ENCODE results near the gene RLBP1. TPM values are rescaled to one million over a fixed set of nuclear protein-coding genes. Genes with fewer than 3 reads are reported as not detected.
"Not testable (repeated sequence)": the region's sequence is repeated elsewhere in the genome, so short reads cannot be mapped to it uniquely, and the experiment has no call there.

RLBP1 gene
- not detected for total RNA-seq

DNA sequence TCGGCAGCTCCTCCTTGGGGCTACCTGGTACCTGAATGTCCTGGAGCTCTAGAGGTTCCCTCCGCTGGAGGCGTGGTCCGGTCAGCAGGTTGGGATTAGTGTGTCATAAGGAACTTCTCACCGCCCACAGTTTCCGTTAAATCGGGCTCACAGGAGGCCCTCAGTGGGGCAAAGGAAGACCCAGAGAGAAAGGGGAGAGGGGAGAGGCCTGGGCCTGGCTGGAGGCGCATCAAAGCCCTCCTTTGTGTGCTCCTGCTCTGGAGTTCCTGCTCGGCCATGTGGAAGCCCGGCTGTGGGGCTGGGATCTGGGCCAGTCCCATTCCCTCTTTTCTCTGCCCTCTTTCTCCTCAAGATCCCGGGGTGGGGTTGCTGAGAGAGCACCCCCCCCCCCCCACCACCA lies at the start of gene RLBP1:
TSS of gene RLBP1 (minus strand) at position 37 of the 400 bp plus-strand sequence. CDS start 2,604 bp downstream, outside the sequence.
- intact Hi-C loops (cut with DNase I; ENCODE audit: low total_unique reads) (no loop called here), in situ Hi-C loops (cut with MboI; ENCODE audit: low sequenced_read_pairs in 4 of 4) (loop anchor here in 1 of 4 donors (25.0 kb wide), 1 partner anchor 216 kb away; no protein-coding TSS in a partner anchor)
- no peaks in the 10 kb centered on the region for H3K36me3 ChIP-seq
- H3K9me3 ChIP-seq = no peaks in the 10 kb centered on the region
- H3K4me3 ChIP-seq = no peak within 1 kb of the TSS
- no peak for DNase-seq
- TF ChIP-seq POLR2A (IDR thresholded peaks at IDR 0.05) = no peak
- TF ChIP-seq, protein P1, sequence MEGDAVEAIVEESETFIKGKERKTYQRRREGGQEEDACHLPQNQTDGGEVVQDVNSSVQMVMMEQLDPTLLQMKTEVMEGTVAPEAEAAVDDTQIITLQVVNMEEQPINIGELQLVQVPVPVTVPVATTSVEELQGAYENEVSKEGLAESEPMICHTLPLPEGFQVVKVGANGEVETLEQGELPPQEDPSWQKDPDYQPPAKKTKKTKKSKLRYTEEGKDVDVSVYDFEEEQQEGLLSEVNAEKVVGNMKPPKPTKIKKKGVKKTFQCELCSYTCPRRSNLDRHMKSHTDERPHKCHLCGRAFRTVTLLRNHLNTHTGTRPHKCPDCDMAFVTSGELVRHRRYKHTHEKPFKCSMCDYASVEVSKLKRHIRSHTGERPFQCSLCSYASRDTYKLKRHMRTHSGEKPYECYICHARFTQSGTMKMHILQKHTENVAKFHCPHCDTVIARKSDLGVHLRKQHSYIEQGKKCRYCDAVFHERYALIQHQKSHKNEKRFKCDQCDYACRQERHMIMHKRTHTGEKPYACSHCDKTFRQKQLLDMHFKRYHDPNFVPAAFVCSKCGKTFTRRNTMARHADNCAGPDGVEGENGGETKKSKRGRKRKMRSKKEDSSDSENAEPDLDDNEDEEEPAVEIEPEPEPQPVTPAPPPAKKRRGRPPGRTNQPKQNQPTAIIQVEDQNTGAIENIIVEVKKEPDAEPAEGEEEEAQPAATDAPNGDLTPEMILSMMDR (IDR thresholded peaks at IDR 0.05 in 4 of 5, conservative IDR thresholded peaks at IDR 0.05 in 1 of 5) = no peak
- no peaks in the 10 kb centered on the region for H3K4me1 ChIP-seq
- H3K27ac ChIP-seq = no peak within 1 kb of the TSS
- H3K27me3 ChIP-seq = no peaks in the 10 kb centered on the region
- no peak for ATAC-seq

DNA sequence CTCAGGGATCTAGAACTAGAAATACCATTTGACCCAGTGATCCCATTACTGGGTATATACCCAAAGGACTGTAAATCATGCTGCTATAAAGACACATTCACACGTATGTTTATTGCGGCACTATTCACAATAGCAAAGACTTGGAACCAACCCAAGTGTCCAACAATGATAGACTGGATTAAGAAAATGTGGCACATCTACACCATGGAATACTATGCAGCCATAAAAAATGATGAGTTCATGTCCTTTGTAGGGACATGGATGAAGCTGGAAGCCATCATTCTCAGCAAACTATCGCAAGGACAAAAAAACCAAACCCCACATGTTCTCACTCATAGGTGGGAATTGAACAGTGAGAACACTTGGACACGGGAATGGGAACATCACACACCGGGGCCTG lies 28.8 kb upstream of the RLBP1 start:
- intact Hi-C loops (cut with DNase I; ENCODE audit: low total_unique reads); H3K27ac ChIP-seq; H3K4me1 ChIP-seq; H3K27me3 ChIP-seq; in situ Hi-C loops (cut with MboI; ENCODE audit: low sequenced_read_pairs in 4 of 4); DNase-seq; ATAC-seq; H3K4me3 ChIP-seq; H3K9me3 ChIP-seq; H3K36me3 ChIP-seq: not testable (repeated sequence)

DNA sequence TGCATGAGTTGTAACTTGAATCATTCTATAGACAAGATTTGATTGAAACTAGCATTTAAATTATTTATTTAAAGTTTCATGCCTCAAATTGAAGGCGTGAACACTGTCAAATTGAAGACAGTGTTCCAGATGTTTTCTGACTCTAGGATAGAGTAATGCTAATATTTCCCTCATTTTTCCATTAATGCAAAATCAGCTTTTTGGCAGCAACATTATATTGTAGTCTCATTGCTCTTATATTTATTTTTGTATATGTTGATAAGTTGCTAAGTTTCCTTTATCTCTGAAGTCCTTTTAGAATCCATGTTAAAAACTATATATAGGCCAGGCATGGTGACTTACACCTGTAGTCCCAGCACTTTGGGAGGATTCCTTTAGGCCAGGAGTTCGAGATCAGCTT lies 27.2 kb upstream of the RLBP1 start:
- Histone ChIP-seq H3K27ac (no peak overlapping the region), H3K4me1 (peaks cover 8 to 9% of the 10 kb centered on the region in 2 donors), H3K36me3 (no peaks in the 10 kb centered on the region), H3K9me3 (no peaks in the 10 kb centered on the region), H3K27me3 (no peaks in the 10 kb centered on the region), H3K4me3 (no peak overlapping the region)
- ATAC-seq (no peak), DNase-seq (no peak)
- no peak for TF ChIP-seq POLR2A (IDR thresholded peaks at IDR 0.05)
- TF ChIP-seq, protein P1 (IDR thresholded peaks at IDR 0.05 in 4 of 5, conservative IDR thresholded peaks at IDR 0.05 in 1 of 5) = no peak
- in situ Hi-C loops (cut with MboI; ENCODE audit: low sequenced_read_pairs in 4 of 4) = no loop called here
- intact Hi-C loops (cut with DNase I; ENCODE audit: low total_unique reads) = no loop called here

DNA sequence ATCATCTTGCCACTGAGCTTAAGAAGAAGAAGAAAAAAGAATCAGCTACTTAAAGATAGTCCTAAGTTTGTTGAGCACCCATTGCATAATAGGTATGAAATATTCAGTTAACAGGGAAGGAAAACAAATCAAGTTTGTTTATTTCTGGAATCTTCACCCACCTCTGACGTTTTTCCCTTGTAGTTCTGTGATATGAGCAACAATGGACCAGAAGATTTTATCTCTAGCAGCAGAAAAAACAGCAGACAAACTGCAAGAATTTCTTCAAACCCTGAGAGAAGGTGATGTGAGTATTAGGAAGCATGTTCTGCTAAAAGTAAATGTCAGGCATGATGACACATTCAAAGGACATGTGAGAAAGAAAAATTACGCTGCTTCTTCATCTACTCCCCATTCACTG lies 26.1 kb upstream of the RLBP1 start:
- Histone ChIP-seq H3K27me3 (no peaks in the 10 kb centered on the region), H3K9me3 (no peaks in the 10 kb centered on the region), H3K36me3 (no peaks in the 10 kb centered on the region), H3K4me3 (no peak overlapping the region), H3K4me1 (peaks cover 8 to 15% of the 10 kb centered on the region in 2 donors), H3K27ac (no peak overlapping the region)
- ATAC-seq = no peak
- DNase-seq = no peak
- intact Hi-C loops (cut with DNase I; ENCODE audit: low total_unique reads) (no loop called here), in situ Hi-C loops (cut with MboI; ENCODE audit: low sequenced_read_pairs in 4 of 4) (no loop called here)
- no peak for TF ChIP-seq POLR2A (IDR thresholded peaks at IDR 0.05)
- TF ChIP-seq, protein P1 (IDR thresholded peaks at IDR 0.05 in 4 of 5, conservative IDR thresholded peaks at IDR 0.05 in 1 of 5) = no peak

DNA sequence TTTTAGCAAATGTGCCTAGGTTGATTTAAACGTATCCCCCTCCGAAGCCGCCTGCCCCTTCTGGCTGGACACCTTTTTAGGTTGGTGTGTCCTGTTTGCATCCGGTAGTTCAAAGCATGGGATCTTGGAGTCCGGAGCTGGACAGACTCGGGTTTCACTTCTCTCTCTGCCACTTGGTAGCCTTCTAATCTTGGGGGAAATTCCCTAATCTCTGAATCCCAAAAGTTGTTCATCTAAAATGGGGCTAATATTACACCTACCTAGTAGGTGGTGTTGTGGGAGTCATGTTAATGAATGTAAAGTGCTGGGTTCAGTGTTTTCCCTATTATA lies 23.2 kb upstream of the RLBP1 start:
- TF ChIP-seq, protein P1 (IDR thresholded peaks at IDR 0.05 in 4 of 5, conservative IDR thresholded peaks at IDR 0.05 in 1 of 5) = no peak
- TF ChIP-seq POLR2A (IDR thresholded peaks at IDR 0.05) = no peak

More for the DNA sequence above, 23.2 kb upstream of the RLBP1 start:
- Histone ChIP-seq H3K36me3 (no peaks in the 10 kb centered on the region), H3K9me3 (no peaks in the 10 kb centered on the region), H3K27ac (no peak overlapping the region), H3K4me3 (peak overlapping the region; percentile 75 to 88 (median 76)), H3K27me3 (no peaks in the 10 kb centered on the region), H3K4me1 (peaks cover 8 to 15% of the 10 kb centered on the region in 2 donors)
- ATAC-seq (no peak), DNase-seq (no peak)
- in situ Hi-C loops (cut with MboI; ENCODE audit: low sequenced_read_pairs in 4 of 4) (no loop called here), intact Hi-C loops (cut with DNase I; ENCODE audit: low total_unique reads) (loop anchor here (5.0 kb wide), 2 partner anchors 187 to 777 kb away; partner anchors contain the start of genes MRPL46 and MRPS11)

Data from gastrocnemius medialis (tissue), 4 donors.